Sigmoid colon (tissue), 4 donors: ENCODE measurements around the gene LGALS7B.

Experiments
- EP300 ChIP-seq, 4 donors: sonication (generic); formaldehyde crosslinking; IDR thresholded peaks; one replicate each; pipeline ENCODE4 v1.6.1; 2017; ENCODE audit warnings: antibody characterized with exemption in 4 of 4
- POLR2A ChIP-seq, 2 donors: fragments of 450-650 bp; IDR thresholded peaks; one replicate each; pipeline ENCODE4 v1.6.1; 2016; ENCODE audit warnings: antibody characterized with exemption in 2 of 2, mild to moderate bottlenecking in 2 of 2, moderate library complexity in 2 of 2
- POLR2AphosphoS5 ChIP-seq, 4 donors: sonication (generic); formaldehyde crosslinking; IDR thresholded peaks; one replicate each; pipeline ENCODE4 v1.6.1; 2017; ENCODE audit warnings: antibody characterized with exemption in 4 of 4
- TF ChIP-seq, protein P1 (sequence below), 4 experiments: fragments of 450-650 bp in 3 of 4; fragments of 200-600 bp in 1 of 4; IDR thresholded peaks; one replicate each; pipeline ENCODE4 v1.5.1; 2016 to 2019; ENCODE audit warnings: antibody characterized with exemption in 4 of 4, mild to moderate bottlenecking in 3 of 4, moderate library complexity in 2 of 4

DNA sequence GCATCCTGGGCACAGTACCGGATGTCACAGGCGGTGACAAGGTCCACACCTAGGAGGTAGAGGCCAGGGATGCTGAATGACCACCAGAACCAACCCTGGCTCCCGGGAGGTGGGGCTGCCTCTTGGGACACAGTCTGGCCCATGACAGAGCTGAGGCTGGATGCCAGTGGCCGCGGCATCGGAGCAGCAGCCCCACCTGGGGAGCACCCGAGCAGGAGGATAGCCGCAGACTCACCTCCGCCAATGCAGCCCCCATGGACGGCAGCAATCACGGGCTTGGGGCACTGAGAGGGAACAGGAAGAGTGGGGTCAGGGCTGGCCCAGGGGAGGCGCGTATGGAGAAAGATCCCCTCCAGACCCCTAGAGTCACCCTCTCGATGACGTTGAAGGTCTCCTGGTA, 28.1 kb downstream of the LGALS7B start:
- TF ChIP-seq, protein P1, sequence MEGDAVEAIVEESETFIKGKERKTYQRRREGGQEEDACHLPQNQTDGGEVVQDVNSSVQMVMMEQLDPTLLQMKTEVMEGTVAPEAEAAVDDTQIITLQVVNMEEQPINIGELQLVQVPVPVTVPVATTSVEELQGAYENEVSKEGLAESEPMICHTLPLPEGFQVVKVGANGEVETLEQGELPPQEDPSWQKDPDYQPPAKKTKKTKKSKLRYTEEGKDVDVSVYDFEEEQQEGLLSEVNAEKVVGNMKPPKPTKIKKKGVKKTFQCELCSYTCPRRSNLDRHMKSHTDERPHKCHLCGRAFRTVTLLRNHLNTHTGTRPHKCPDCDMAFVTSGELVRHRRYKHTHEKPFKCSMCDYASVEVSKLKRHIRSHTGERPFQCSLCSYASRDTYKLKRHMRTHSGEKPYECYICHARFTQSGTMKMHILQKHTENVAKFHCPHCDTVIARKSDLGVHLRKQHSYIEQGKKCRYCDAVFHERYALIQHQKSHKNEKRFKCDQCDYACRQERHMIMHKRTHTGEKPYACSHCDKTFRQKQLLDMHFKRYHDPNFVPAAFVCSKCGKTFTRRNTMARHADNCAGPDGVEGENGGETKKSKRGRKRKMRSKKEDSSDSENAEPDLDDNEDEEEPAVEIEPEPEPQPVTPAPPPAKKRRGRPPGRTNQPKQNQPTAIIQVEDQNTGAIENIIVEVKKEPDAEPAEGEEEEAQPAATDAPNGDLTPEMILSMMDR (IDR thresholded peaks at IDR 0.05), result no peak
- TF ChIP-seq POLR2AphosphoS5 (IDR thresholded peaks at IDR 0.05), result no peak
- TF ChIP-seq POLR2A (IDR thresholded peaks at IDR 0.05), result no peak
- TF ChIP-seq EP300 (IDR thresholded peaks at IDR 0.05), result no peak
